Measurements from ENCODE around the gene NFKBIZ.
"Not testable (repeated sequence)": the region's sequence is repeated elsewhere in the genome, so short reads cannot be mapped to it uniquely, and the experiment has no call there.

Gene NFKBIZ

DNA sequence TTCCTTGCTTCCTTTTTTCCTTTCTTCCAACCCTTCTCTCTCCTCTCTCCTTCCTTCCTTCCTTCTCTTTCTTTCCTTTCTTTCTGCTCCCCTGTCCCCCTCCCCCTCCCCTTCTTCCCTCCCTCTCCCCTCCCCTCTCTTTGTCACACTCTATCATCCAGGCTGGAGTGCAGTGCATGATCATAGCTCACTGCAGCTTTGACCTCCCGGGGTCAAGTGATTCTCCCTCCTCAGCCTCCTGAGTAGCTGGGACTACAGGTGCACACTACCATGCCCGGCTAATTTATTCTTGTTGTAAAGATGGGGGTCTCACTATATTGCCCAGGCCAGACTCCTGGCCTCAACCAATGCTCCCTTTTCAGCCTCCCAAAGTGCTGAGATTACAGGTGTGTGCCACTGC is 18.7 kb downstream of the NFKBIZ start:
- in situ Hi-C loops (cut with HindIII; ENCODE audit: low sequenced_read_pairs), result no loop called here

DNA sequence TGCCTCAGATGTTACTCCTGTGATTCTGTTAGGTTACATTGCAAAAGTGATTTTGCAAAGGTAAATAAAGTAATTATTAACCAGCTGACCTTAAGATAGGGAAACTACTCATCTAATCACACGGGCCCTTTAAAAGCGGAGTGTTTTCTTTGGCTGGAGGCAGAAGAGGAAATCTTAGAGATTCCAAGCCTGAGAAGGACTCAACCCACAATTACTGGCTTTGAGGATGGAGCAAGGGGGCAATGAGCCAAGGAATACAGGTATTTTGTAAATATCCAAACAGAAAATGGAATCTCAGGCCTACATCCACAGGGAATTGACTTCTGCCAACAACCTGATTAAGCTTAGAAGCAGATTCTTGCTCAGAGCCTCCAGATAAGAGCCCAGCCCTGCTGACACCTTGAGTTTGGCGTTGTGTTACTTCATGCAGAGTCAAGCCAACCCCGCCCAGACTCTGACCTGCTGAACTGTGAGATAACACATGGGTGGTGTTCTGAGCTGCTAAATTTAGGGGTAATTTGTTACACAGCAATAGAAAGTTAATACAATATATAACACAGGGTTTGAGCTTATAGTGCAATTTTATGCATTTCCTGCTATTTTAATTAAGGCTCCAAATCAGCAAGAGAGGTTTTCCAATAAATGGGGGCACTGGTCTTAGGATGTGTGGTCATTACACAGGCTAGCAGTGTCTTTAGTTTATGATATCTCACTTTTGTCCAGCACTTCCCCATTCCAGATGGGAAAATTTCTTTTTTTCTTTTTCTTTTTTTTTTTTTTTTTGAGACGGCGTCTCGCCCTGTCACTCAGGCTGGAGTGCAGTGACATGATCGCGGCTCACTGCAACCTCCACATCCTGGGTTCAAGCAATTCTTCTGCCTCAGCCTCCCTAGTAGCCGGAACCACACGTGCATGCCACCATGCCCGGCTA is 19.5 kb downstream of the NFKBIZ start:
- in situ Hi-C loops (cut with HindIII; ENCODE audit: low sequenced_read_pairs), result no loop called here

DNA sequence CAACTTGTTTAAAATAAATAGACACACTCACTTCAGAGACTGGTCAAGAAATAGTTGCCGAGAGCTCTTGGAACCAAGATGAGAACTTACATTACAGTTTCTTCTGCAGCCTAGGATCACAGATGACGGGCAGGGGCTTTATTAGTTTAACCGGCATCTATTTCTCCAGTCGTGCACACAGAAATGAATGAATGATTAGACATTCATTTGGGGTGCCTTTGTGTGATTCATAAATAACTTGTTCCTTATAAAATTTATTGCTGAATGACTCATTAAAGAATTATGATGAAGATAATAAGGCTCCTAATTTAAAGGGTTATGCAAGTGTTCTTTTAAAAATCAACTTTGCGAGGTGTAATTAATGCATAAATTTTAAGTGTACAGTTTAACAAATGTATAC is 20.8 kb downstream of the NFKBIZ start:
- in situ Hi-C loops (cut with HindIII; ENCODE audit: low sequenced_read_pairs), result no loop called here

DNA sequence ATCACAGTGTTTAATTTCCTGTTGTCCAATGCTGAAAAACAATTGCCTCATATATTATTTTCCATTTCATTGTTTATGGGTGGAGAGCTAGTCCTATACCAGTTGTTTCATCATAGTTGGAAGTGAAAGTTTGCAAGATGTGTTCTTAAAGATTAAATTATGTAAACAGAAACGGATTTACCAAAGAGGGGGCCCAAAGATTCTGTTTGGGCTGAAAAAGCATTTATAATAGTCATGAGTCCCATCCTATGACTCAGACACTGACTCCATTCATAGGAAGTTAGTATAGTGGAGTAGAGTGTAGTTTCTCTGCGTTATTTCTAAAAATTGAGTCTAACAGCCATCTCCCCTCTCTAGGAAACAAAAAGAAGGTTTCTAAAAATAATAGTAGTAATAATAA is 24.3 kb downstream of the NFKBIZ start:
- in situ Hi-C loops (cut with HindIII; ENCODE audit: low sequenced_read_pairs), result no loop called here

DNA sequence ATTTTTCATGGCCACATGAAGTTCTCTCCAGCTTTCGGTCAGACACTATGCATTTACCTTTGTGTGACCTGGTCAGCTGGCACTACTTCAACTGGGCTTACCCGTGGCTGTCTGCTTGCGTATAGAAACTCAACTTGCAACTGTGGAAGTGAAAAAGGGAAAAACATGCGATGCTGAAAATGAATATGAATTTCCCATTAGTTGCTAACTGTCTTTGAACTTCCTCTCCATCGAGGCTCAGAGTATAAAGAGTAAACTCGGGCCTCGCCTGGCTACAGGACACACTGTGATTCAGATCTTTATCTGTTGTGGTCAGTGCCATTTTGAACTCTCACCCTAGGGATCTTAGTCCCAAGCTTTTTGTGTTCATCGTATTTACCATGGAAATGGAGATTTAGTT is 26.8 kb downstream of the NFKBIZ start:
- in situ Hi-C loops (cut with HindIII; ENCODE audit: low sequenced_read_pairs), result no loop called here

GRCh38 chr3:101878589-101878988 is 29.3 kb downstream of the NFKBIZ start:
- in situ Hi-C loops (cut with HindIII; ENCODE audit: low sequenced_read_pairs), result no loop called here

- in situ Hi-C loops (cut with HindIII; ENCODE audit: low sequenced_read_pairs), result no loop called here
Observed at GRCh38 chr3:101879102-101879501, 29.8 kb downstream of the NFKBIZ start.

GRCh38 chr3:101879623-101880284 is 30.4 kb downstream of the NFKBIZ start:
- in situ Hi-C loops (cut with HindIII; ENCODE audit: low sequenced_read_pairs), result no loop called here

DNA sequence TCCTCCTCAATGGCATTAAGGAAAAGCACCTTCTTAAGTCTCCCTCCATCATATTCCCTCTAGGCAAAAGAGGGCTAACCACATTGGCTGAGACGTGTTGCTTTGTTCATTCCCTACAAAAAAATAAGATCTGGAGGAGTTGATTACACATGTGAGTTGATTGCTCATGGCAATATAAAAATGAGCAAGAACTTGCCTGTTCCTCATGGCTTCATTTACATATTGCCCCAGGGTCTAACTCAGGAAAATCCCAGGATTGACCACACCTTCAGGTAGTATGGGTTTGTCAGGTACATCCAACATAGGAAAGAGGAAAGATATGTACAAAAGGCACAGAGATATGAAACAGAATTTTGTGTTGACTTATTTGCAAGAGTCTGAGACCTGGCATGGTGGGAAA is 35.5 kb downstream of the NFKBIZ start:
- in situ Hi-C loops (cut with HindIII; ENCODE audit: low sequenced_read_pairs), result no loop called here

DNA sequence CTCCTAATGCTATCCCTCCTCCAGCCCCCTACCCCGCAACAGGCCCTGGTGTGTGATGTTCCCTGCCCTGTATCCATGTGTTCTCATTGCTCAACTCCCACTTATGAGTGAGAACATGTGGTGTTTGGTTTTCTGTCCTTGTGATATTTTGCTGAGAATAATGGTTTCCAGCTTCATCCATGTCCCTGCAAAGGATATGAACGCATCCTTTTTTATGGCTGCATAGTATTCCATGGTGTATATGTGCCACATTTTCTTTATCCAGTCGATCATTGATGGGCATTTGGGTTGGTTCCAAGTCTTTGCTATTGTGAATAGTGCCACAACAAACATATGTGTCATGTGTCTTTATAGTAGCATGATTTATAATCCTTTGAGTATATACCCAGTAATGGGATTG is 36.3 kb downstream of the NFKBIZ start:
- in situ Hi-C loops (cut with HindIII; ENCODE audit: low sequenced_read_pairs), result not testable (repeated sequence)

DNA sequence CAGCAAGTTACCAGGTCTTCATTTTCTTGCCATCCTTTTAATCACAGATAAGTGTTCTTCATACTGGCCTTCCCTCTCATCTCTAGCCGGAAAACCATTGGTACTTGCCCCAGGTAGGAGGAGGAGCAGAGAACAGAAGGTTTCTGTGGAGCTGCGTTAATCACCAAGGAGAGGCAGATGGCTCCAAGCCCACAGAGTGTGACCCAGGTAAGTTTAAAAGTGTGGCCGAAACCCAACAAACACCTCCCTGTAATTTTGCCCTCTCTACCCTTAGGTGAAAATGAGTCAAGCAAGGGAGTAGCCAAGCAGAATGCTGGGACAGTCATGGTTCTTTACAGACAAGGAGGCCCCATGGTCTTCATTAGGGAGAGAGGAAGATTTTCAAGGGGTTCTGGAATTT is 37.3 kb downstream of the NFKBIZ start:
- in situ Hi-C loops (cut with HindIII; ENCODE audit: low sequenced_read_pairs), result no loop called here

DNA sequence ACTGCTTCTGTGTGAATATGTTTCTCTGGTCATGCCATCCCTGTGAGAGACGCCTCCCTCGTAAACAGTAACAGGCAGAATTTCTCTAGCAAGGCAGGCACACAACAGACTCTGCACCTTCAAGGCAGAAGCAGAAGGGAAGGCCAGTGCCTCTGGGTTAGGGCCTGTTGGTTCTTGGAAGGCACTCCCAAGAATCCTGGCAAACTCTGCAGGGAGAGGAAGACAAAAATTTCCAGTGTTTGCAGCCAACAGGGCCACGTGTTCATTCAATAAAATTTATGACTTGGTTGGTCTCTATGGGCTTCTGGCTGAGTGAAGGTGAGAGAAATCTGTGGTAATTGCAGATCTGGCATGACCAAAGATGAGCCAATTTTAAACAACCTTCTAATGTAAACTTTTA is 39.3 kb downstream of the NFKBIZ start:
- in situ Hi-C loops (cut with HindIII; ENCODE audit: low sequenced_read_pairs), result no loop called here

DNA sequence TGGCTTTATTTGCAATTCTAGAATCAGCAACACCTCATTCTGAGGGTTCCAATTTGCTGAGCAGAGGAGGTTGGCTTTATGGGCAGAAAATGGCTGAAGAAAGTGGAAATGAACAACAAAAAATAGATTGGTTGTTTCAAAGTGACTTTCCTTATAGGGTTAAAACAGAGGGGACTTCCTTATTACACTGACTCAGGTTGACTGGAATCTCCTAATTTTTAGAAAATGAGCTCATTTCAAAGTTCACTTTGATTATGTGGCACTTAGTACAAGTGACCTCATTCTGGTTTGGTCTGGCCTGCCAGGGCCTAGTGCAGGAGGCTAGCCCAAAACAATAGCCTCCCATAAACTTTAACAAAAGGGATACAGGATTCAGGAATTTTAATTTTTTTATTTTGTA is 41.4 kb downstream of the NFKBIZ start:
- in situ Hi-C loops (cut with HindIII; ENCODE audit: low sequenced_read_pairs), result no loop called here

GRCh38 chr3:101892648-101893047 is 43.3 kb downstream of the NFKBIZ start:
- in situ Hi-C loops (cut with HindIII; ENCODE audit: low sequenced_read_pairs), result no loop called here

DNA sequence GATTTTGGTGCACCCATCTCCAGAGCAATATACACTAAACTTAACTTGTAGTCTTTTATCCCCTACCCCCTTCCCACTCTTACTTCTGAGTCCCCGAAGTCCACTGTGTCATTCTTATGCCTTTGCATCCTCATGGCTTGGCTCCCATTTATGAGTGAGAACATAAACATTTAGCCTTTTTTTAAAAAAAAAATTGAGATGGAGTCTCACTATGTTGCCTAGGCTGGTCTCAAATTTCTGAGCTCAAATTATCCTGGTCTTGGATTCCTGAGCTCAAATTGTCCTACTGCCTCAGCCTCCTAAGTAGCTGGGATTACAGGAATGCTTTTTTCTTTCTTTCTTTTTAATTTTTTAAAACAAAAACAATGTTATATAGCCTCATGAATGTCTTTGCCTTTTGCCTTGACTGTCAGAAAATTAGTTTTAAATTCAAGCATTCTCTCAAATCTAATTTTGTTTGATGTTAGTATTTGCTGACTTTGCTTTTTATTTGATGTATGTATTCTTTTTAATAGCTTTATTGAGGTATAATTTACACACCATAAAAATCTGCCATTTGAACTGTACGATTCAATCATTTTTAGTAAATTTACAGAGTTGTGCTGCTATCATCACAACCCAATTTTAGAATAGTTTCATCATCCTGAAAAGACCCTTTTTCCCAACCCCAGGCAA is 46.9 kb downstream of the NFKBIZ start:
- in situ Hi-C loops (cut with HindIII; ENCODE audit: low sequenced_read_pairs), result no loop called here

DNA sequence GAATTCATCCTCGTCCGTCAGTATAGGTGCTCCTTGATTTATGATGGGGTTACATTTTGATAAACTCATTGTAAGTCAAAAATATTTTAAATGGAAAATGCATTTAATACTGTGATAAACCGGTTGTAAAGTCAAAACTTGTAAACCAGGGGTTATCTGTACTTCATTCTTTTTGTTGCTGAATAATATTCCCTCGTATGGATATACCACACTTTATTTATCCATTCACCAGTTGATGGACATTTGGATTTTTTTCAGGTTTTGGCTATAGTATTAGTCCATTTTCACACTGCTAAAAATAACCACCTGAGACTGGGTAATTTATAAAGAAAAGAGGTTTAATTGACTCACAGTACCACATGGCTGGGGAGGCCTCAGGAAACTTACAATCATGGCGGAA is 47.7 kb downstream of the NFKBIZ start:
- in situ Hi-C loops (cut with HindIII; ENCODE audit: low sequenced_read_pairs), result no loop called here

GRCh38 chr3:101898039-101898438 is 48.7 kb downstream of the NFKBIZ start:
- in situ Hi-C loops (cut with HindIII; ENCODE audit: low sequenced_read_pairs), result no loop called here

DNA sequence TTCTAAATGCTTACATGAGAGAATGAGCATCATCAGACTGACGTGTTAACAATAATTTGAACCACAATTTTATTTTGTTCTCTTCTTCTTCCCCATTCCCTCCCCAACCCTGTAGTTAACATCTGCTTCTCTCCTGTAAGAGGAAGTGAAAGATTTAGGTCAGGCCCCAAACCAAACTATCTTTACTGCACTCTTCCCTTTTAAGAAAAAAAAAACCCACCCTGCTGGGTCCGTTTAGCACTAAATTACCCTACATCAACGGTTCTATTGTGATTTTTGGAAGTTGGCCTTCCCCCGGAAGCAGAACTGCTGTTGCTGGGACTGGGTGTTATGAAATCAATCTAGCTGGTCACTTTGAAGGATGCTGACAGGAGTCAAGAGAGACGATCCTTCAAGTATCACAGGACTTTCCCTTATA is 49.4 kb downstream of the NFKBIZ start:
- in situ Hi-C loops (cut with HindIII; ENCODE audit: low sequenced_read_pairs), result no loop called here

- in situ Hi-C loops (cut with HindIII; ENCODE audit: low sequenced_read_pairs), result no loop called here
Observed at GRCh38 chr3:101900316-101900715, 51.0 kb downstream of the NFKBIZ start.

DNA sequence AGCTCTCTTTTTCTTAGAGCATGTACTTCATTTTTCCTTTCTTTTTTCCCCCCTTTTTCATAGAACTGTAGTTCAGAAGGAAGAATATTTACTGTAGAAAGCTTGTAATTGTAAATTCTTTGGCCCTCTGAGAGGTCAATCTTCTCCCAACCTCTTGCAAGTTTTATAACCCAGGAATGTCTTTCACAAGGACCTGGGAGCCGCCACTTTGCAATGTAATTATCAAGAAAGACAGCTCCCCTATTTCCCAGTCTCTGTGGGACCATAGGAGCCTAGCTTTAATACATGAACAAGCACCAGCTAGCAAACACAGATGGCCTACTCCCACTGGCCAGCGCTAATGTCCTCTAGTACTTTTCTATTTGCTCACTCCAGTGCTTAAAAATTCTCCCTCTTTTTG is 51.4 kb downstream of the NFKBIZ start:
- in situ Hi-C loops (cut with HindIII; ENCODE audit: low sequenced_read_pairs), result no loop called here

GRCh38 chr3:101902041-101902440 is 52.7 kb downstream of the NFKBIZ start:
- in situ Hi-C loops (cut with HindIII; ENCODE audit: low sequenced_read_pairs), result no loop called here

GRCh38 chr3:101903451-101903871 is 54.1 kb downstream of the NFKBIZ start:
- in situ Hi-C loops (cut with HindIII; ENCODE audit: low sequenced_read_pairs), result no loop called here
